DMS79 (cell line): ENCODE measurements around the gene NKD2.

Source experiments
- DNase-seq: peaks from one replicate; lab custom pipeline; 2025; lab: John Stamatoyannopoulos, UW

NKD2 gene

GRCh38 chr5:1030801-1031271, 22.2 kb downstream of the NKD2 start:
- no peak for DNase-seq

GRCh38 chr5:1031306-1031959, 22.8 kb downstream of the NKD2 start:
- DNase-seq, result no peak

- DNase-seq, result no peak
These were observed 23.4 kb downstream of the NKD2 start for GRCh38 chr5:1032011-1032410.

GRCh38 chr5:1032551-1033027, 24.0 kb downstream of the NKD2 start:
- DNase-seq, result no peak

- DNase-seq, result no peak
These were observed 24.6 kb downstream of the NKD2 start for GRCh38 chr5:1033178-1033577.

- no peak for DNase-seq
These were observed 25.2 kb downstream of the NKD2 start for GRCh38 chr5:1033606-1034420.

- no peak for DNase-seq
These were observed 25.9 kb downstream of the NKD2 start for GRCh38 chr5:1034421-1034905.

- no peak for DNase-seq
These were observed 26.4 kb downstream of the NKD2 start for GRCh38 chr5:1034986-1035385.

GRCh38 chr5:1035421-1036405, 27.1 kb downstream of the NKD2 start:
- no peak for DNase-seq

- no peak for DNase-seq
These were observed 28.0 kb downstream of the NKD2 start for GRCh38 chr5:1036504-1037122.

GRCh38 chr5:1037123-1037670, 28.6 kb downstream of the NKD2 start:
- no peak for DNase-seq

- no peak for DNase-seq
These were observed 29.2 kb downstream of the NKD2 start for GRCh38 chr5:1037671-1038416.

- DNase-seq, result no peak
These were observed 30.0 kb downstream of the NKD2 start for GRCh38 chr5:1038417-1039209.

GRCh38 chr5:1039210-1039548, 30.6 kb downstream of the NKD2 start:
- DNase-seq, result no peak

- no peak for DNase-seq
These were observed 31.2 kb downstream of the NKD2 start for GRCh38 chr5:1039706-1040260.

GRCh38 chr5:1040571-1040970, 32.0 kb downstream of the NKD2 start:
- DNase-seq, result no peak

GRCh38 chr5:1041225-1042143, 32.9 kb downstream of the NKD2 start:
- DNase-seq, result no peak

- DNase-seq, result no peak
These were observed 34.0 kb downstream of the NKD2 start for GRCh38 chr5:1042626-1043025.
